Raji (cell line): ENCODE data around the gene KRT84.

ENCODE experiments used
- POLR2A ChIP-seq: IDR thresholded peaks from 2 replicates; pipeline ENCODE4 v1.6.1; 2011; ENCODE audit warnings: low read depth, low read length, control low read depth; ENCODE audit not compliant: insufficient read depth

Gene KRT84

GRCh38 chr12:52372216-52373154 lies 13.0 kb downstream of the KRT84 start:
- TF ChIP-seq POLR2A: no peak

- TF ChIP-seq POLR2A: no peak
Measured at GRCh38 chr12:52371716-52372115, 13.7 kb downstream of the KRT84 start.

- no peak for TF ChIP-seq POLR2A
Measured at GRCh38 chr12:52370926-52371608, 14.4 kb downstream of the KRT84 start.

- no peak for TF ChIP-seq POLR2A
Measured at GRCh38 chr12:52369809-52370208, 15.6 kb downstream of the KRT84 start.

GRCh38 chr12:52369211-52369610 lies 16.2 kb downstream of the KRT84 start:
- no peak for TF ChIP-seq POLR2A

- TF ChIP-seq POLR2A: no peak
Measured at GRCh38 chr12:52368508-52368907, 16.9 kb downstream of the KRT84 start.

GRCh38 chr12:52367876-52368275 lies 17.6 kb downstream of the KRT84 start:
- TF ChIP-seq POLR2A: no peak

GRCh38 chr12:52366738-52367485 lies 18.5 kb downstream of the KRT84 start, which contains the start of gene KRT85:
KRT85 (minus strand) TSS chr12:52367481; CDS start chr12:52367405, 76 bp downstream.
- TF ChIP-seq POLR2A: no peak

- TF ChIP-seq POLR2A: no peak
Measured at GRCh38 chr12:52364901-52365489, 20.5 kb downstream of the KRT84 start.

GRCh38 chr12:52364061-52364460 lies 21.4 kb downstream of the KRT84 start:
- no peak for TF ChIP-seq POLR2A

- TF ChIP-seq POLR2A: no peak
Measured at GRCh38 chr12:52363111-52363679, 22.3 kb downstream of the KRT84 start.

GRCh38 chr12:52362118-52362726 lies 23.2 kb downstream of the KRT84 start:
- TF ChIP-seq POLR2A: no peak

- TF ChIP-seq POLR2A: no peak
Measured at GRCh38 chr12:52361553-52361952, 23.9 kb downstream of the KRT84 start.

- TF ChIP-seq POLR2A: no peak
Measured at GRCh38 chr12:52360663-52361271, 24.7 kb downstream of the KRT84 start.
